Colonic mucosa (tissue), 4 donors: Measurements from ENCODE around the gene PHF23. TPM values are rescaled to one million over a fixed set of nuclear protein-coding genes. Genes with fewer than 3 reads are reported as not detected.

ENCODE experiments used
- DNase-seq: peaks from one replicate; pipeline ENCODE4 v3.0.0-alpha.2; 2020
- H3K27ac ChIP-seq: fragments of 200-600 bp; one replicate; pipeline ENCODE4 v1.8.0; 2021
- H3K27me3 ChIP-seq: fragments of 200-600 bp; one replicate; pipeline ENCODE4 v1.8.0; 2021
- H3K36me3 ChIP-seq: fragments of 200-600 bp; one replicate; pipeline ENCODE4 v1.8.0; 2021
- H3K4me1 ChIP-seq: fragments of 200-600 bp; one replicate; pipeline ENCODE4 v1.8.0; 2021; ENCODE audit warnings: mild to moderate bottlenecking
- H3K4me3 ChIP-seq: fragments of 200-600 bp; one replicate; pipeline ENCODE4 v1.8.0; 2021
- H3K9ac ChIP-seq, 2 donors: one replicate each; pipeline ENCODE4 v1.7.0; 2013; ENCODE audit warnings: control low read depth in 2 of 2, low read depth in 2 of 2, low read length in 2 of 2
- H3K9me3 ChIP-seq: fragments of 200-600 bp; one replicate; pipeline ENCODE4 v1.8.0; 2021
- intact Hi-C: fragments of 100-400 bp; cut with DNase I; formaldehyde crosslinking; loops from one replicate; pipeline ENCODE4 v1.14.1; 2022
- total RNA-seq, 2 donors: library from RNA; stranded (reverse); fragmentation: NEBNext Ultra II Directional in 1 of 2; extraction: Animal tissue kit (Norgen Biotek cat#: 25700) in 1 of 2; gene quantifications; one replicate each; pipeline ENCODE4 v1.2.1, GENCODE V29; 2021
- TF ChIP-seq, protein P1 (sequence below): fragments of 200-600 bp; IDR thresholded peaks from one replicate; pipeline ENCODE4 v1.8.0; 2022; ENCODE audit warnings: antibody characterized with exemption, mild to moderate bottlenecking
- donor health status: healthy.
- donor health status: DM: no; HTN: no; CAD: no.
- donor health status: DM: no; HTN: no; CAD: no.

The PHF23 gene
- total RNA-seq, 2 donors from 2014 or later = 29.8 to 38.6 TPM

DNA sequence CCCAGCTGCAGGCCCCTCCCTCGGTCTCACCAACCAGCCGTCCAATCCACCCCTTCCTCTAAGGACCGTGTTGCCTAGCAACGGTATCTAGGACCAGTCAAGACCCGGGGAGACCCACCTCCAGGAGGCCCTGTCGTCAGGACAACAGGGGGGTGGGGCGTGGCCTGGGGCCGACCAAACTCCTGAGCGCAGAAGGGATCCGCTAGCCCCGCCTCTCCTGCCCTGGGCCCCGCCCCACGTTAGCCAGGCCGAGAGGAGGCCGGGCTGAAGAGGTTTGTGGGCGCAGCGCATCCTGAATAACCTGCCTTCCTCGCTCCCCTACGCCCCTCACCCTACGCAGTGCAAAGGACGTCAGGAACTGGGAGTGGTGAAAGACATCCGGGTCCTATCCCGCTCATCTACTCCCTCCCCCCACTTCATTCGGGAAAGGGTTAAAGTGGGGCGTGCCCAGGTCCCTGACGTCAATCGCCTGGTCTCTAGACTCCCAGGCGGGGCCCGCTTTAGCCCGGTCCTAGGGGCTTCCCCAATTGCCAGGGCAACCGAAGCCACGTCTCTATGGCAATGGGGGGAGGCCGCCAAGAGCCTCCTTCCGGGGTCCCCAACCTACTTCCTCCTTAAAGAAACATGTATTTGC, 34.3 kb downstream of the PHF23 start:
- Histone ChIP-seq H3K9ac (peak overlapping the region; percentile 44 to 57), H3K27ac (no peak overlapping the region), H3K27me3 (no peaks in the 10 kb centered on the region), H3K36me3 (no peaks in the 10 kb centered on the region), H3K9me3 (no peaks in the 10 kb centered on the region), H3K4me1 (no peaks in the 10 kb centered on the region), H3K4me3 (peak overlapping the region; percentile 39)
- TF ChIP-seq, protein P1, sequence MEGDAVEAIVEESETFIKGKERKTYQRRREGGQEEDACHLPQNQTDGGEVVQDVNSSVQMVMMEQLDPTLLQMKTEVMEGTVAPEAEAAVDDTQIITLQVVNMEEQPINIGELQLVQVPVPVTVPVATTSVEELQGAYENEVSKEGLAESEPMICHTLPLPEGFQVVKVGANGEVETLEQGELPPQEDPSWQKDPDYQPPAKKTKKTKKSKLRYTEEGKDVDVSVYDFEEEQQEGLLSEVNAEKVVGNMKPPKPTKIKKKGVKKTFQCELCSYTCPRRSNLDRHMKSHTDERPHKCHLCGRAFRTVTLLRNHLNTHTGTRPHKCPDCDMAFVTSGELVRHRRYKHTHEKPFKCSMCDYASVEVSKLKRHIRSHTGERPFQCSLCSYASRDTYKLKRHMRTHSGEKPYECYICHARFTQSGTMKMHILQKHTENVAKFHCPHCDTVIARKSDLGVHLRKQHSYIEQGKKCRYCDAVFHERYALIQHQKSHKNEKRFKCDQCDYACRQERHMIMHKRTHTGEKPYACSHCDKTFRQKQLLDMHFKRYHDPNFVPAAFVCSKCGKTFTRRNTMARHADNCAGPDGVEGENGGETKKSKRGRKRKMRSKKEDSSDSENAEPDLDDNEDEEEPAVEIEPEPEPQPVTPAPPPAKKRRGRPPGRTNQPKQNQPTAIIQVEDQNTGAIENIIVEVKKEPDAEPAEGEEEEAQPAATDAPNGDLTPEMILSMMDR = no peak
- intact Hi-C loops = no loop called here
- DNase-seq = peak; percentile 79

DNA sequence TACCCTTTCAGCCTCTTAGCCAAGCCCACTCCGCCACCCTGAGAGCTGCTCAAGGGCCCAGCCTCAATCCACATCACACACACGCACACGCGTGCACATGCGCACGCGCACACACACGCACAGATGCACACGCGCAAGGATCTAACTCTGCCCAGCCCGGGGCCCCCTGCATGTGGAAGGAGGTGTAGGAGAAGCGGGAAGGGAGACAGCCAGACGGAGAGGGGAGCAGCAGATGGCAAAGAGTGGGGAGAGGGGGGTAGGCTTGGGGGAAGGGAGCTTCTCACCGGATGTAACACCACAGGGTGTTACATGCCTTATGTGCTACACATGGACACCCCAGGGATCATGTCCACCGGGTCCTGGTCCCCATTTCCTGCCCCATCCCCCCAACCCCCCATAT, 34.9 kb downstream of the PHF23 start:
- Histone ChIP-seq H3K4me3 (no peak overlapping the region), H3K36me3 (no peaks in the 10 kb centered on the region), H3K27me3 (no peaks in the 10 kb centered on the region), H3K9ac (peak overlapping the region; percentile 43 to 57), H3K4me1 (no peaks in the 10 kb centered on the region), H3K27ac (no peak overlapping the region), H3K9me3 (no peaks in the 10 kb centered on the region)
- intact Hi-C loops = no loop called here
- TF ChIP-seq, protein P1 = no peak
- no peak for DNase-seq

DNA sequence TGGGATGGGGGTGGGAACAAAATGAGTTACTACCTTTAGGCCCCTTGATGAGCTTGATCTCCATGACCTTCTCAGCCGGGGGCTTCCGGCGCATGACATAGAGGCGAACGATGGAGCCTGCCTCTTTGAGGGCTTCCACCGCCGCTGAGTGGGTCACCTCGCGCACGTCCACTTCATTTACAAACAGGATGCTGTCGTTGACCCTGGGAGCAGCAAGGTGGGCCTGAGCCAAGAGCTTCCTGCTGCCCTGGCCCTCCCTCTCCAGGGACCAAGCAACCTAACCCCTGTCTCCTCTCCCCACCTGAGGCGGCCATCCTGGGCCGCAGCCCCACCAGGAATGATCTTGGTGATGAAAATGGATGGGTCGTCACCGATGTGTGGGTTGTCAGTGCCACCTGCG, 35.9 kb downstream of the PHF23 start:
- Histone ChIP-seq H3K9me3 (no peaks in the 10 kb centered on the region), H3K4me1 (no peaks in the 10 kb centered on the region), H3K36me3 (no peaks in the 10 kb centered on the region), H3K9ac (no peak overlapping the region), H3K27me3 (no peaks in the 10 kb centered on the region), H3K27ac (no peak overlapping the region), H3K4me3 (no peak overlapping the region)
- TF ChIP-seq, protein P1 = no peak
- intact Hi-C loops = no loop called here
- no peak for DNase-seq

DNA sequence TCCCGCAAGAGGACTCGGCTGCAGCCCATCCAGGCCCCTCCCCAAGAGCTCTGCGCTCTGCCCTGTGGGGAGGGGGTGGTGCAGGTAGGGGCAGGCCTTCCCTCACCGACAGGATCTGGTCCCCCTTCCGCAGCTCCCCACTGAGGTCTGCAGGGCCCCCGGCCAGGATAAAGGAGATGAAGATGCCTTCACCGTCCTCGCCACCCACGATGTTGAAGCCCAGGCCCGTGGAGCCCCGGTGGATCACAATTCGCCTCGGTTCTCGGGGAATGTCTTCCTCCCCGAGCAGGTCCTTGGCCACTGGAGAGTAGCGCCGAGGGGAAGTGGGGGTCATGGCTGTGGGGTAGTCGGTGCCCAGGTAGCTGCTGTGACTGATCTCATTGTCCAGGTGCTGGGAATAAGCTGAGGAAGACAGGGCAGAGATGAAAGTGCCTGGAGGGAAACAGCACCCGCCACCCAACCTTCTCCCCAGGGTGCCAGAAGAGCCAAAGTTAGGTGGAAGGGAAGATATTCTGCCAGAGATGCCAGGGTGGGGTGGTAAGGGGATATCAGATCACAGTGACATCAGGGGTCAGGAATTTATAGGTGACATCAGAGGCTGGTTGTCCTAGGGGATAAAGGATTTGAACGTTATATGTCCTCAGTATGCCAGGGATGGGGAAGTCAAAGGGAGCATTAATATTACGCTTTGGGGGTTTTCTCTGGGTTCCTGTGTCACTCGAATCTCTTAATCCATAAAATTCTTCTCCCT, 42.4 kb downstream of the PHF23 start:
- intact Hi-C loops = no loop called here
- Histone ChIP-seq H3K9ac (no peak overlapping the region), H3K9me3 (no peaks in the 10 kb centered on the region), H3K36me3 (no peaks in the 10 kb centered on the region), H3K27me3 (no peaks in the 10 kb centered on the region), H3K4me3 (no peak overlapping the region), H3K27ac (no peak overlapping the region), H3K4me1 (no peaks in the 10 kb centered on the region)
- TF ChIP-seq, protein P1 = no peak
- no peak for DNase-seq

DNA sequence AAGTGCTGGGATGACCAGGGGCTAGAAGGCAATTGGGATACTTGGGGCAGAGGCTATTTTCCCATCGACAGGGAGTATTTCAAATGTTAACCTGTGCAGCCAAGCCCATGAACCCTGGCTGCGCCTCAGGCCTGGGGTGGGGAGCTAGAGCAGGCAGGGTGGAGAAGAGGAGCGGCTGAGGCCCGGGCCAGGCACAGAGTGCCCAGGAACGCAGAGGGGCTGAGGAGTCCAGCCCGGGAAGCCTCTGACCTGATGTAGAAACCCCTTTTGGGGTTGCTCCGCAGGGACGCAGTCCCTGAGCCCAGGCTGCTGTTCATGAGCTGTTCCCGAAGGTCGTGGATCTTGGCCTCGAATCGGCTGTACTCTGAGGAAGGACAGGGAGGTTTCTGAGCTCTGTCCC, 43.3 kb downstream of the PHF23 start:
- Histone ChIP-seq H3K9ac (no peak overlapping the region), H3K36me3 (no peaks in the 10 kb centered on the region), H3K9me3 (no peaks in the 10 kb centered on the region), H3K4me1 (no peaks in the 10 kb centered on the region), H3K27ac (no peak overlapping the region), H3K4me3 (no peak overlapping the region), H3K27me3 (no peaks in the 10 kb centered on the region)
- intact Hi-C loops = no loop called here
- no peak for DNase-seq
- TF ChIP-seq, protein P1 = no peak
